Measurements from ENCODE around the gene MORN1.

The MORN1 gene

GRCh38 chr1:2316451-2316961 lies 74.8 kb downstream of the MORN1 start:
- DNase-seq: no peak

GRCh38 chr1:2315674-2316450 lies 75.5 kb downstream of the MORN1 start:
- DNase-seq: no peak

- peak; percentile 11 for DNase-seq
Measured at GRCh38 chr1:2314803-2315673, 76.3 kb downstream of the MORN1 start.

GRCh38 chr1:2314273-2314802 lies 77.0 kb downstream of the MORN1 start:
- peak; percentile 1 for DNase-seq

- DNase-seq: no peak
Measured at GRCh38 chr1:2313651-2314261, 77.6 kb downstream of the MORN1 start.

- DNase-seq: no peak
Measured at GRCh38 chr1:2312515-2313301, 78.6 kb downstream of the MORN1 start.

- no peak for DNase-seq
Measured at GRCh38 chr1:2312160-2312514, 79.2 kb downstream of the MORN1 start.

- peak; percentile 7 for DNase-seq
Measured at GRCh38 chr1:2311184-2312032, 79.9 kb downstream of the MORN1 start.

GRCh38 chr1:2310332-2311183 lies 80.8 kb downstream of the MORN1 start:
- no peak for DNase-seq

GRCh38 chr1:2308844-2309243 lies 82.5 kb downstream of the MORN1 start:
- DNase-seq: no peak

- DNase-seq: no peak
Measured at GRCh38 chr1:2307972-2308371, 83.4 kb downstream of the MORN1 start.

GRCh38 chr1:2307064-2307605 lies 84.2 kb downstream of the MORN1 start:
- no peak for DNase-seq

GRCh38 chr1:2306151-2306978 lies 85.0 kb downstream of the MORN1 start:
- no peak for DNase-seq

- no peak for DNase-seq
Measured at GRCh38 chr1:2304921-2305681, 86.3 kb downstream of the MORN1 start.

- DNase-seq: no peak
Measured at GRCh38 chr1:2304282-2304681, 87.1 kb downstream of the MORN1 start.

- DNase-seq: no peak
Measured at GRCh38 chr1:2303781-2304180, 87.6 kb downstream of the MORN1 start.

- no peak for DNase-seq
Measured at GRCh38 chr1:2303016-2303775, 88.2 kb downstream of the MORN1 start.
